Activated CD8-positive, alpha-beta T cell treated with anti-CD3 and anti-CD28 coated beads for 36 hours (primary cell): ENCODE data around the gene LPIN2. TPM values are rescaled to one million over a fixed set of nuclear protein-coding genes. Genes with fewer than 3 reads are reported as not detected.
"Not testable (repeated sequence)": the region's sequence is repeated elsewhere in the genome, so short reads cannot be mapped to it uniquely, and the experiment has no call there.

Source experiments
- ATAC-seq: fragments of 200-7000 bp; cut with Tn5 transposase; one replicate; pipeline ENCODE4 v1.10.0; 2021; ENCODE audit warnings: mild to moderate bottlenecking, moderate library complexity
- CTCF ChIA-PET: fragments of 350-600 bp; sonication (Branson Sonifier 250); formaldehyde crosslinking; loops from one replicate; lab custom pipeline; 2021; ENCODE audit warnings: antibody characterized with exemption; lab: Charles Lee
- POLR2A ChIA-PET: fragments of 350-600 bp; sonication (Branson Sonifier 250); formaldehyde crosslinking; loops from one replicate; lab custom pipeline; 2021; ENCODE audit warnings: antibody characterized with exemption; lab: Charles Lee
- DNase-seq: peaks from one replicate; pipeline ENCODE4 v3.0.0-alpha.2; 2020
- H3K27ac Mint-ChIP-seq: one replicate; pipeline ENCODE4 v1.8.0; 2021; ENCODE audit warnings: mild to moderate bottlenecking, mixed read lengths
- H3K27me3 Mint-ChIP-seq: one replicate; pipeline ENCODE4 v1.8.0; 2021; ENCODE audit warnings: mixed read lengths
- H3K36me3 Mint-ChIP-seq: one replicate; pipeline ENCODE4 v1.8.0; 2021; ENCODE audit warnings: low read depth, mixed read lengths
- H3K4me1 Mint-ChIP-seq: one replicate; pipeline ENCODE4 v1.8.0; 2021; ENCODE audit warnings: low read depth, mixed read lengths
- H3K4me3 Mint-ChIP-seq: one replicate; pipeline ENCODE4 v1.8.0; 2021; ENCODE audit warnings: mild to moderate bottlenecking, moderate library complexity, mixed read lengths
- H3K9me3 Mint-ChIP-seq: one replicate; pipeline ENCODE4 v1.8.0; 2021; ENCODE audit warnings: mixed read lengths
- intact Hi-C: fragments of 100-400 bp; cut with micrococcal nuclease; formaldehyde crosslinking; loops from one replicate; pipeline ENCODE4 v1.10.0; 2022
- total RNA-seq, 2 experiments: library from RNA; stranded (reverse); gene quantifications; one replicate each; pipeline ENCODE4 v1.2.3, GENCODE V29; 2021
- TF ChIP-seq, protein P1 (sequence below): fragments of 200-600 bp; IDR thresholded peaks from one replicate; pipeline ENCODE4 v1.8.0; 2022; ENCODE audit warnings: antibody characterized with exemption, mild to moderate bottlenecking

The LPIN2 gene
- total RNA-seq, 2 experiments from 2014 or later = 95.5 to 95.7 TPM

DNA sequence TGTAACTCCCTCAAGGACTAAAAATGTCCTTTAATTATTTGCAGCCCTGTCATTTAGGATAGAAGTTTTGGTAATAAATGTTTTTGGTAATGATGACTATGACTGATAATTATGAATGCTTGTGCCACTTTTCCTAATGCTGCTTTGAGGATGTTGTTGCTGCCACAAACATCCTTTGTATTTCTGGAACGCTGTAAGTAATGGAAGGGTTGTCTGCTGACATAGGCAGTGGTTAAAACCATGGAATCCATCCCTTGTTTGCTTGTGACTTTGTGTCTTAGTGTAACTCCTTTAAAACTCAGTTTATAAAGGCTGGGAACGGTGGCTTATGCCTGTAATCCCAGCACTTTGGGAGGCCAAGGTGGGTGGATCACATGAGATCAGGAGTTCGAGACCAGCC, 19.8 kb upstream of the LPIN2 start:
- Mint-ChIP-seq H3K36me3 (no peaks in the 10 kb centered on the region), H3K9me3 (no peaks in the 10 kb centered on the region), H3K4me1 (peaks cover 7% of the 10 kb centered on the region), H3K27ac (no peak overlapping the region), H3K27me3 (no peaks in the 10 kb centered on the region), H3K4me3 (no peak overlapping the region)
- TF ChIP-seq, protein P1, sequence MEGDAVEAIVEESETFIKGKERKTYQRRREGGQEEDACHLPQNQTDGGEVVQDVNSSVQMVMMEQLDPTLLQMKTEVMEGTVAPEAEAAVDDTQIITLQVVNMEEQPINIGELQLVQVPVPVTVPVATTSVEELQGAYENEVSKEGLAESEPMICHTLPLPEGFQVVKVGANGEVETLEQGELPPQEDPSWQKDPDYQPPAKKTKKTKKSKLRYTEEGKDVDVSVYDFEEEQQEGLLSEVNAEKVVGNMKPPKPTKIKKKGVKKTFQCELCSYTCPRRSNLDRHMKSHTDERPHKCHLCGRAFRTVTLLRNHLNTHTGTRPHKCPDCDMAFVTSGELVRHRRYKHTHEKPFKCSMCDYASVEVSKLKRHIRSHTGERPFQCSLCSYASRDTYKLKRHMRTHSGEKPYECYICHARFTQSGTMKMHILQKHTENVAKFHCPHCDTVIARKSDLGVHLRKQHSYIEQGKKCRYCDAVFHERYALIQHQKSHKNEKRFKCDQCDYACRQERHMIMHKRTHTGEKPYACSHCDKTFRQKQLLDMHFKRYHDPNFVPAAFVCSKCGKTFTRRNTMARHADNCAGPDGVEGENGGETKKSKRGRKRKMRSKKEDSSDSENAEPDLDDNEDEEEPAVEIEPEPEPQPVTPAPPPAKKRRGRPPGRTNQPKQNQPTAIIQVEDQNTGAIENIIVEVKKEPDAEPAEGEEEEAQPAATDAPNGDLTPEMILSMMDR = no peak
- ATAC-seq = no peak
- intact Hi-C loops = no loop called here
- ChIA-PET POLR2A (no interaction called here), CTCF (interaction anchor here (2.4 kb wide), 1 partner anchor 30 kb away, joined by 9 read pairs; no protein-coding TSS in a partner anchor)
- no peak for DNase-seq

DNA sequence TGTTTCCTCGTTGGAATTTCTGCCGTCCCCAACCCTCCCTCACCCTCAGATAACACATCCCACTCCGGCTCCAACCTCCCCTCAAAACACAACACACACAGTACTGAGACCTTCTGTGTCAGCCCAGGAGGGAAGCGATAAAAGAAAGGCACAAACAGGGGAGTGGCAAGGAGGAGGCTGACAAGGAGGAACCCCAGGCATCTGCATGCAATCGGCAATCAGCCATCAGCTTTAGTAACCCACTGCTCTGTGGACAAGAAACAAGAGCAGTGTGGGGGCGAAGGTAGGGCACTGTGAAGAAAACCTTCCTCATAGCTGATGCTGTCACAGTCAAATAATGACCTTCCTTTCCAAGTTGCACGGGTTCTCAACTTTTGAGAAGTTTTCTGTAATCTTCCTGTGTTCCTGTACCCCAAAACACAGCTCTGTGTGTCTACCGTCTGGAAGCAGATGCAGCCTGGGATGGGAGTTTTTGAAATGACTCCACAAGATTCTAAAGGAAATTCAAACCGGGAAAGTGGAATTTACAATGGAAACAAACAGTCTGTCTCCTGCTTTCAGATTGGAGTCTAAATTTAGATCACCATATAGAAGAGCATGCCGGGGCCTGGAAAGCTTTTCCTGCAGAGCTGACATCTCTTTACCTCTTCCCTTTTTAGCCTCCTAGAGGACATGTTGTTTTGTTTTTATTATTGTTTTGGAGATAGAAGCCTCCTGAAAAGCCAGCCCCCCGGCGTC, 16.4 kb upstream of the LPIN2 start:
- ATAC-seq (no peak), DNase-seq (no peak)
- ChIA-PET CTCF (interaction anchor here (1.2 to 1.5 kb wide), 3 partner anchors 33 to 122 kb away, joined by 3 to 5 read pairs (median 3); no protein-coding TSS in a partner anchor), POLR2A (interaction anchor here (1.3 kb wide), 1 partner anchor 32 kb away, joined by 3 read pairs; no protein-coding TSS in a partner anchor)
- H3K36me3 Mint-ChIP-seq = no peaks in the 10 kb centered on the region
- intact Hi-C loops = no loop called here
- peaks cover 2% of the 10 kb centered on the region for H3K4me1 Mint-ChIP-seq
- no peaks in the 10 kb centered on the region for H3K27me3 Mint-ChIP-seq
- TF ChIP-seq, protein P1 = no peak
- no peaks in the 10 kb centered on the region for H3K9me3 Mint-ChIP-seq
- no peak overlapping the region for H3K27ac Mint-ChIP-seq
- no peak overlapping the region for H3K4me3 Mint-ChIP-seq

DNA sequence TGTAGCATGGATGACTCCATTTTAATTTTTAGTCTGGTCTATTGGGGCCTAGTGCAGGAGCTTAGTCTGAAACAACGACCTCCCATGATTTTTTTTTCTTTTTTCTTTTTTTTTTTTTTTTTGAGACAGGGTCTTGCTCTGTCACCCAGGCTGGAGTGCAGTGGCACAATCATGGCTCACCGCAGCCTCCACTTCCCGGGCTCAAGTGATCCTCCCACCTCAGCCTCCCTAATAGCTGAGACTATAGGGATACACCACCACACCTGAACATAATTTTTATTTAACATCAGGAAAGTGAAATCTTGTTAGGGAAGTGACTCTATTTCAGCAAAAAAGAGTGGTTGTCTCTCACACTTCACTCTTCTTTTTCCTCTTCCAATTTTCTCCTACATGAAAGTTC, 15.2 kb upstream of the LPIN2 start:
- H3K4me3 Mint-ChIP-seq, H3K27me3 Mint-ChIP-seq, DNase-seq, H3K27ac Mint-ChIP-seq, H3K9me3 Mint-ChIP-seq, ATAC-seq, H3K4me1 Mint-ChIP-seq, intact Hi-C loops, H3K36me3 Mint-ChIP-seq: not testable (repeated sequence)
- ChIA-PET POLR2A (interaction anchor here (1.3 kb wide), 1 partner anchor 13 kb away, joined by 3 read pairs; no protein-coding TSS in a partner anchor), CTCF (interaction anchor here (1.5 kb wide), 1 partner anchor 123 kb away, joined by 3 read pairs; no protein-coding TSS in a partner anchor)

DNA sequence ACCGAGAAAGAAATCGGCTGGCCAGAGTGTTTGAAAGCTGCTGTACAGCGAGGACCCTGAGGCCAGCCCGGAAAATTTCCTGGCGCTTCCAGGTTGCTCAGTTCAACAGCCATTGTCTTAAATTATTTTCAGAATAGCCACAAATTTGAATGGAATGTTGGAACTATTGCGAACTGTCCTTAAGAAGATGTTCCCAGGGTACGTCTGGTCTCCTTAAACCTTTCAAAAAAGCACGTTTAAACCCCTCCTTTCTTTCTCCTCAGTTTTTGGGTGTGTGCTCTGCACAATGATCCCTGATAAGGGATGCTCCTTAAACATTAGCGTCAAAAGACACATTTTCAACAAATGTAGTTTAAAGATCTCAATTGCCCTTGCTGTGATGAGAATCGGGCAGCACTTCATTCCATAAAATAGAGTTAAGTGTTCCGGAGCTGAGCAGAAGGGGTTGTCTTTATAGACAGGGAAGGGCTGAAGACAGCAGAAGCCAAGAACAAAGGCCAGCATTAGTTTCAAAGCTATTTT, 14.5 kb upstream of the LPIN2 start:
- Mint-ChIP-seq H3K36me3 (no peaks in the 10 kb centered on the region), H3K4me1 (peaks cover 2% of the 10 kb centered on the region)
- POLR2A ChIA-PET = interaction anchor here (1.3 kb wide), 1 partner anchor 12 kb away, joined by 3 read pairs; no protein-coding TSS in a partner anchor

DNA sequence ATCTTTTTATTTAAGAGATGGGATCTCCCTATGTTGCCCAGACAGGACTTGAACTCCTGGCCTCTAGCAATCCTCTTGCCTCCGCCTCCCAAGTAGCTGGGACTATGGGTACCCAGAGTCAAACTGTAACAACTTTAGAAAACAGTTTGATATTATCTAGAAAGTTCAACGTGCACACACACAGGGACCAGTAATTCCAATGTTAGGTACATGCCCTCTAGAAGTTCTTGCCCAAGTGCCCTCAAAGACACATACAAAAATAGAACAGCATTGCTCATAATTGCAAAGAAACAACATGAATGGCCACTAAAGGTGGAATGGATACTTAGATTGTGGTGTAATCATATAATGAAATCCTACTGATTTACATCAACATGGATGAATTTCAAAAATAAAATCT, 12.6 kb upstream of the LPIN2 start:
- intact Hi-C loops = no loop called here
- DNase-seq (no peak), ATAC-seq (no peak)
- TF ChIP-seq, protein P1 = no peak
- Mint-ChIP-seq H3K9me3 (no peaks in the 10 kb centered on the region), H3K27ac (no peak overlapping the region), H3K4me3 (no peak overlapping the region), H3K36me3 (no peaks in the 10 kb centered on the region), H3K4me1 (peaks cover 2% of the 10 kb centered on the region), H3K27me3 (no peaks in the 10 kb centered on the region)
- CTCF ChIA-PET = interaction anchor here (1.0 kb wide), 1 partner anchor 41 kb away, joined by 3 read pairs; no protein-coding TSS in a partner anchor
- POLR2A ChIA-PET = interaction anchor here (0.6 kb wide), 1 partner anchor 50 kb away, joined by 3 read pairs; no protein-coding TSS in a partner anchor

More for the DNA sequence above, 14.5 kb upstream of the LPIN2 start:
- TF ChIP-seq, protein P1 = no peak
- Mint-ChIP-seq H3K27me3 (no peaks in the 10 kb centered on the region), H3K4me3 (no peak overlapping the region), H3K27ac (no peak overlapping the region), H3K9me3 (no peaks in the 10 kb centered on the region)
- DNase-seq = no peak
- ATAC-seq = no peak
- intact Hi-C loops = no loop called here
- CTCF ChIA-PET = interaction anchor here (1.3 kb wide), 1 partner anchor 35 kb away, joined by 4 read pairs; no protein-coding TSS in a partner anchor

DNA sequence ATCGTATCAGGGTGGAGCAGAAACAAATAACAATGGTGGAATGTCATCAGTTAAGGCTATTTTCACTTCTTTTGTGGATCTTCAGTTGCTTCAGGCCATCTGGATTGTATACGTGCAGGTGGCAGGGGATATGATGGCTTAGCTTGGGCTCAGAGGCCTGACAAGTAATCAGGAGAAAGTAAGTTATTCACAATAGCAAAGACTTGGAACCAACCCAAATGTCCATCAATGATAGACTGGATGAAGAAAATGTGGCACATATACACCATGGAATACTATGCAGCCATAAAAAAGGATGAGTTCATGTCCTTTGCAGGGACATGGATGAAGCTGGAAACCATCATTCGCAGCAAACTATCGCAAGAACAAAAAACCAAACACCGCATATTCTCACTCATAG, 10.7 kb upstream of the LPIN2 start:
- POLR2A ChIA-PET, intact Hi-C loops, H3K36me3 Mint-ChIP-seq, DNase-seq, H3K4me1 Mint-ChIP-seq, H3K27ac Mint-ChIP-seq, H3K27me3 Mint-ChIP-seq, H3K9me3 Mint-ChIP-seq, H3K4me3 Mint-ChIP-seq, ATAC-seq: not testable (repeated sequence)
- CTCF ChIA-PET = interaction anchor here (1.0 to 2.6 kb wide), 2 partner anchors 29 to 105 kb away, joined by 3 to 9 read pairs; no protein-coding TSS in a partner anchor
